Caco-2 (cell line): Measurements from ENCODE around the gene DPH6. TPM values are rescaled to one million over a fixed set of nuclear protein-coding genes. Genes with fewer than 3 reads are reported as not detected.

Experiments used
- BruUV-seq: library from RNA; stranded (reverse); fragments of 400-500 nt; replicated peaks from 2 replicates; lab custom pipeline; 2021; lab: Mats Ljungman, UMichigan
- CTCF ChIA-PET: fragments of 300-600 bp; sonication (Branson Sonifier 250); formaldehyde crosslinking; loops from one replicate; lab custom pipeline; 2022; ENCODE audit warnings: antibody characterized with exemption; lab: Charles Lee
- POLR2A ChIA-PET: fragments of 300-600 bp; sonication (Branson Sonifier 250); formaldehyde crosslinking; loops from one replicate; lab custom pipeline; 2022; ENCODE audit warnings: antibody characterized with exemption; lab: Charles Lee
- DNase-seq, 2 experiments: peaks; one replicate each; pipeline versions ENCODE4 v3.0.0 to v3.0.0-alpha.2; 2020 to 2022
- H3K27me3 ChIP-seq: replicated peaks from 2 replicates; pipeline ENCODE4 v1.6.0; 2011; ENCODE audit warnings: low read length; ENCODE audit not compliant: control insufficient read depth, insufficient read depth
- H3K36me3 ChIP-seq: 2 replicates; pipeline ENCODE4 v1.5.1; 2011; ENCODE audit warnings: low read length; ENCODE audit not compliant: control insufficient read depth, insufficient read depth
- H3K4me1 ChIP-seq: fragments of 250-450 bp; sonication (Bioruptor Pico); 2 replicates; pipeline ENCODE4 v1.5.1; 2020; ENCODE audit warnings: mild to moderate bottlenecking
- H3K4me3 ChIP-seq: 2 replicates; pipeline ENCODE4 v1.5.1; 2011; ENCODE audit warnings: low read depth, mild to moderate bottlenecking, control low read depth, low read length
- H3K9me3 ChIP-seq: fragments of 250-450 bp; sonication (Bioruptor Pico); 2 replicates; pipeline ENCODE4 v1.5.1; 2020; ENCODE audit warnings: mild to moderate bottlenecking, moderate library complexity
- H3K27ac Mint-ChIP-seq: one replicate; pipeline ENCODE4 v1.8.0; 2022; ENCODE audit warnings: mixed read lengths; ENCODE audit not compliant: unreplicated experiment
- H3K27me3 Mint-ChIP-seq: one replicate; pipeline ENCODE4 v1.8.0; 2022; ENCODE audit warnings: mixed read lengths; ENCODE audit not compliant: insufficient read depth, unreplicated experiment
- H3K36me3 Mint-ChIP-seq: one replicate; pipeline ENCODE4 v1.8.0; 2022; ENCODE audit warnings: mild to moderate bottlenecking, mixed read lengths; ENCODE audit not compliant: insufficient read depth, unreplicated experiment
- H3K4me1 Mint-ChIP-seq: one replicate; pipeline ENCODE4 v1.8.0; 2022; ENCODE audit warnings: low read depth, mixed read lengths; ENCODE audit not compliant: unreplicated experiment
- H3K4me3 Mint-ChIP-seq: one replicate; pipeline ENCODE4 v1.8.0; 2022; ENCODE audit warnings: mild to moderate bottlenecking, moderate library complexity, mixed read lengths; ENCODE audit not compliant: unreplicated experiment
- H3K9me3 Mint-ChIP-seq: one replicate; pipeline ENCODE4 v1.8.0; 2022; ENCODE audit warnings: mixed read lengths; ENCODE audit not compliant: unreplicated experiment
- CTCF ChIP-seq, 2 experiments: fragments of 200-600 bp in 1 of 2; IDR thresholded peaks; 1 replicate in 1 of 2; 2 replicates in 1 of 2; pipeline versions ENCODE4 v1.5.1 to v1.8.0; 2011 to 2022; ENCODE audit warnings: antibody characterized with exemption in 1 of 2, control low read depth in 1 of 2, inconsistent platforms in 1 of 2, low read depth in 1 of 2, low read length in 1 of 2, mild to moderate bottlenecking in 1 of 2, moderate library complexity in 1 of 2; ENCODE audit not compliant: insufficient read depth in 1 of 2, severe bottlenecking in 1 of 2, unreplicated experiment in 1 of 2
- intact Hi-C: fragments of 100-400 bp; cut with micrococcal nuclease; formaldehyde crosslinking; loops from one replicate; pipeline ENCODE4 v1.10.0; 2022; ENCODE audit not compliant: unreplicated experiment
- total RNA-seq: library from RNA; stranded (reverse); gene quantifications from 2 replicates; pipeline ENCODE4 v1.2.3, GENCODE V29; 2022

The DPH6 gene
- total RNA-seq, 1 experiment from 2014 or later = 24.0 TPM

GRCh38 chr15:35327789-35328188 is 218.2 kb downstream of the DPH6 start:
- Mint-ChIP-seq H3K27me3 (no peaks in the 10 kb centered on the region), H3K36me3 (no peaks in the 10 kb centered on the region), H3K9me3 (peaks cover 10% of the 10 kb centered on the region), H3K27ac (no peak overlapping the region), H3K4me3 (no peak overlapping the region), H3K4me1 (no peaks in the 10 kb centered on the region)
- POLR2A ChIA-PET = no interaction called here
- Histone ChIP-seq H3K4me3 (no peak overlapping the region), H3K27me3 (no peaks in the 10 kb centered on the region), H3K36me3 (no peaks in the 10 kb centered on the region), H3K4me1 (no peaks in the 10 kb centered on the region), H3K9me3 (no peaks in the 10 kb centered on the region)
- intact Hi-C loops = no loop called here
- TF ChIP-seq CTCF (IDR thresholded peaks at IDR 0.05; ENCODE audit: insufficient read depth in 1 of 2, low read depth in 1 of 2, low read length in 1 of 2, severe bottlenecking in 1 of 2, unreplicated experiment in 1 of 2) = no peak
- DNase-seq = no peak
- no TSS peak for BruUV-seq
- CTCF ChIA-PET = no interaction called here

- H3K4me3 ChIP-seq = no peak overlapping the region
Observed at GRCh38 chr15:35325374-35325941, 220.5 kb downstream of the DPH6 start.

GRCh38 chr15:35323141-35323540 is 222.8 kb downstream of the DPH6 start:
- Histone ChIP-seq H3K27me3 (no peaks in the 10 kb centered on the region), H3K4me3 (no peak overlapping the region), H3K4me1 (no peaks in the 10 kb centered on the region), H3K36me3 (no peaks in the 10 kb centered on the region), H3K9me3 (no peaks in the 10 kb centered on the region)
- Mint-ChIP-seq H3K36me3 (no peaks in the 10 kb centered on the region), H3K9me3 (peaks cover 4% of the 10 kb centered on the region), H3K4me1 (no peaks in the 10 kb centered on the region), H3K27me3 (no peaks in the 10 kb centered on the region), H3K4me3 (no peak overlapping the region), H3K27ac (no peak overlapping the region)
- DNase-seq = no peak
- TF ChIP-seq CTCF (IDR thresholded peaks at IDR 0.05; ENCODE audit: insufficient read depth in 1 of 2, low read depth in 1 of 2, low read length in 1 of 2, severe bottlenecking in 1 of 2, unreplicated experiment in 1 of 2) = no peak
- BruUV-seq = no TSS peak
- ChIA-PET CTCF (no interaction called here), POLR2A (no interaction called here)
- intact Hi-C loops = no loop called here

More at GRCh38 chr15:35325374-35325941, 220.5 kb downstream of the DPH6 start:
- no peaks in the 10 kb centered on the region for H3K36me3 ChIP-seq
- Mint-ChIP-seq H3K9me3 (peaks cover 10% of the 10 kb centered on the region), H3K4me3 (no peak overlapping the region), H3K36me3 (no peaks in the 10 kb centered on the region), H3K27ac (no peak overlapping the region), H3K4me1 (no peaks in the 10 kb centered on the region), H3K27me3 (no peaks in the 10 kb centered on the region)
- POLR2A ChIA-PET = no interaction called here
- no TSS peak for BruUV-seq
- intact Hi-C loops = no loop called here
- no peaks in the 10 kb centered on the region for H3K27me3 ChIP-seq
- H3K4me1 ChIP-seq = no peaks in the 10 kb centered on the region
- no peaks in the 10 kb centered on the region for H3K9me3 ChIP-seq
- TF ChIP-seq CTCF (IDR thresholded peaks at IDR 0.05; ENCODE audit: insufficient read depth in 1 of 2, low read depth in 1 of 2, low read length in 1 of 2, severe bottlenecking in 1 of 2, unreplicated experiment in 1 of 2) = no peak
- DNase-seq = no peak
- CTCF ChIA-PET = interaction anchor here (0.7 kb wide), 1 partner anchor 697 kb away, joined by 3 read pairs; no protein-coding TSS in a partner anchor
